Choroid plexus epithelial cell (primary cell): ENCODE results near the gene LHFPL6.

Source experiments
- DNase-seq: peaks from one replicate; pipeline ENCODE4 v3.0.0-alpha.2; 2010; ENCODE audit warnings: low read depth
- H3K4me3 ChIP-seq: 2 replicates; pipeline ENCODE4 v1.5.1; 2011; ENCODE audit warnings: low read depth, mild to moderate bottlenecking, control low read depth, low read length, moderate library complexity
- CTCF ChIP-seq: conservative IDR thresholded peaks from 2 replicates; pipeline ENCODE4 v1.5.1; 2011; ENCODE audit warnings: low read depth, mild to moderate bottlenecking, control low read depth, inconsistent platforms, low read length, moderate library complexity

Gene LHFPL6

GRCh38 chr13:39510316-39510695 is 92.7 kb downstream of the LHFPL6 start:
- DNase-seq: no peak
- TF ChIP-seq CTCF: no peak
- no peak overlapping the region for H3K4me3 ChIP-seq

- TF ChIP-seq CTCF: no peak
- DNase-seq: no peak
- no peak overlapping the region for H3K4me3 ChIP-seq
These were observed 93.2 kb downstream of the LHFPL6 start for GRCh38 chr13:39509616-39510315.

GRCh38 chr13:39506559-39507390 is 96.2 kb downstream of the LHFPL6 start:
- no peak for TF ChIP-seq CTCF
- peak; percentile 55 for DNase-seq
- no peak overlapping the region for H3K4me3 ChIP-seq

GRCh38 chr13:39505151-39505550 is 97.8 kb downstream of the LHFPL6 start:
- TF ChIP-seq CTCF: no peak
- no peak overlapping the region for H3K4me3 ChIP-seq
- no peak for DNase-seq

- no peak overlapping the region for H3K4me3 ChIP-seq
- no peak for DNase-seq
These were observed 99.9 kb downstream of the LHFPL6 start for GRCh38 chr13:39503048-39503447.

GRCh38 chr13:39501702-39502324 is 101.2 kb downstream of the LHFPL6 start:
- no peak for DNase-seq
- no peak overlapping the region for H3K4me3 ChIP-seq
- no peak for TF ChIP-seq CTCF

More at GRCh38 chr13:39503048-39503447, 99.9 kb downstream of the LHFPL6 start:
- no peak for TF ChIP-seq CTCF
